DND-41 (cell line): ENCODE data around the gene PSME3IP1.

Experiments
- ATAC-seq: fragments of 200-7000 bp; cut with Tn5 transposase; 3 replicates; pipeline ENCODE4 v1.9.1; 2021; ENCODE audit warnings: low read depth; ENCODE audit not compliant: insufficient read depth
- DNase-seq: peaks from one replicate; pipeline ENCODE4 v3.0.0-alpha.2; 2020
- H2AFZ ChIP-seq: 2 replicates; pipeline ENCODE4 v1.6.0; 2012; ENCODE audit warnings: low read depth, low read length
- H3K27ac ChIP-seq: 2 replicates; pipeline ENCODE4 v1.5.1; 2012; ENCODE audit warnings: low read length, inconsistent platforms
- H3K27me3 ChIP-seq: fragments of 200-600 bp; sonication (generic); 2 replicates; pipeline ENCODE4 v1.6.0; 2012; ENCODE audit warnings: low read length, mild to moderate bottlenecking, inconsistent platforms; ENCODE audit not compliant: insufficient read depth, poor library complexity
- H3K36me3 ChIP-seq: 2 replicates; pipeline ENCODE4 v1.5.1; 2012; ENCODE audit warnings: low read length, inconsistent platforms; ENCODE audit not compliant: insufficient read depth
- H3K4me1 ChIP-seq: 2 replicates; pipeline ENCODE4 v1.5.1; 2012; ENCODE audit warnings: mild to moderate bottlenecking, low read length; ENCODE audit not compliant: insufficient read depth
- H3K4me2 ChIP-seq: 2 replicates; pipeline ENCODE4 v1.6.0; 2012; ENCODE audit warnings: mild to moderate bottlenecking, moderate library complexity, low read length, inconsistent platforms; ENCODE audit not compliant: insufficient read depth
- H3K4me3 ChIP-seq, 2 experiments: fragments of 200-600 bp in 1 of 2; shearing (Covaris generic) in 1 of 2; 2 replicates each; pipeline ENCODE4 v1.5.1; 2012 to 2016; ENCODE audit warnings: inconsistent platforms in 2 of 2, low read length in 2 of 2, mild to moderate bottlenecking in 2 of 2, low read depth in 1 of 2, moderate library complexity in 1 of 2
- H3K79me2 ChIP-seq: 2 replicates; pipeline ENCODE4 v1.6.0; 2012; ENCODE audit warnings: low read length, inconsistent platforms; ENCODE audit not compliant: insufficient read depth
- H3K9ac ChIP-seq: 2 replicates; pipeline ENCODE4 v1.6.0; 2012; ENCODE audit warnings: low read depth, mild to moderate bottlenecking, inconsistent platforms, low read length, moderate library complexity
- H3K9me3 ChIP-seq: 2 replicates; pipeline ENCODE4 v1.5.1; 2012; ENCODE audit warnings: low read length, moderate library complexity, mild to moderate bottlenecking, inconsistent platforms; ENCODE audit not compliant: insufficient read depth, severe bottlenecking
- H4K20me1 ChIP-seq: 2 replicates; pipeline ENCODE4 v1.6.0; 2012; ENCODE audit warnings: low read length; ENCODE audit not compliant: insufficient read depth
- CTCF ChIP-seq: IDR thresholded peaks from 2 replicates; pipeline ENCODE4 v1.5.1; 2012; ENCODE audit warnings: borderline replicate concordance, low read length, moderate library complexity, mild to moderate bottlenecking; ENCODE audit not compliant: poor library complexity, severe bottlenecking; ENCODE audit errors: extremely low read depth
- EZH2 ChIP-seq: IDR thresholded peaks from 3 replicates; pipeline ENCODE4 v1.6.1; 2012; ENCODE audit warnings: borderline replicate concordance, low read depth, mild to moderate bottlenecking, moderate library complexity, low read length, inconsistent platforms; ENCODE audit not compliant: severe bottlenecking

PSME3IP1 gene

GRCh38 chr16:57165483-57165882, 20.4 kb downstream of the PSME3IP1 start:
- Histone ChIP-seq H3K27me3 (no peaks in the 10 kb centered on the region), H4K20me1 (peaks cover 5% of the 10 kb centered on the region; the same call in 1 of the 2 replicates), H3K4me2 (no peak overlapping the region), H3K79me2 (no peaks in the 10 kb centered on the region), H2AFZ (no peak overlapping the region), H3K9me3 (no peaks in the 10 kb centered on the region), H3K36me3 (peaks cover 86% of the 10 kb centered on the region), H3K4me1 (no peaks in the 10 kb centered on the region), H3K9ac (no peak overlapping the region), H3K4me3 (no peak overlapping the region), H3K27ac (no peak overlapping the region)
- no peak for DNase-seq
- ATAC-seq: no peak
- TF ChIP-seq CTCF (no peak), EZH2 (no peak)

GRCh38 chr16:57163842-57164241, 22.0 kb downstream of the PSME3IP1 start:
- no peaks in the 10 kb centered on the region for H3K9me3 ChIP-seq
- no peaks in the 10 kb centered on the region for H3K27me3 ChIP-seq
- no peak for ATAC-seq
- TF ChIP-seq EZH2 (no peak), CTCF (no peak)
- peaks cover 82% of the 10 kb centered on the region for H3K36me3 ChIP-seq
- DNase-seq: no peak
- H3K4me3 ChIP-seq: no peak overlapping the region
- H2AFZ ChIP-seq: no peak overlapping the region
- no peak overlapping the region for H3K4me2 ChIP-seq
- peaks cover 5% of the 10 kb centered on the region; the same call in 1 of the 2 replicates for H4K20me1 ChIP-seq
- H3K27ac ChIP-seq: no peak overlapping the region
- no peaks in the 10 kb centered on the region for H3K79me2 ChIP-seq
- no peak overlapping the region for H3K9ac ChIP-seq
- H3K4me1 ChIP-seq: no peaks in the 10 kb centered on the region

- Histone ChIP-seq H2AFZ (no peak overlapping the region), H3K79me2 (no peaks in the 10 kb centered on the region), H3K27me3 (no peaks in the 10 kb centered on the region), H3K36me3 (peaks cover 90% of the 10 kb centered on the region), H3K27ac (no peak overlapping the region), H3K4me3 (no peak overlapping the region), H3K4me1 (no peaks in the 10 kb centered on the region), H3K9ac (no peak overlapping the region), H3K4me2 (no peak overlapping the region), H3K9me3 (no peaks in the 10 kb centered on the region), H4K20me1 (no peaks in the 10 kb centered on the region)
- no peak for ATAC-seq
- no peak for DNase-seq
- TF ChIP-seq EZH2: no peak
- TF ChIP-seq CTCF: no peak
These were observed 26.4 kb downstream of the PSME3IP1 start for GRCh38 chr16:57159447-57159846.

DNA sequence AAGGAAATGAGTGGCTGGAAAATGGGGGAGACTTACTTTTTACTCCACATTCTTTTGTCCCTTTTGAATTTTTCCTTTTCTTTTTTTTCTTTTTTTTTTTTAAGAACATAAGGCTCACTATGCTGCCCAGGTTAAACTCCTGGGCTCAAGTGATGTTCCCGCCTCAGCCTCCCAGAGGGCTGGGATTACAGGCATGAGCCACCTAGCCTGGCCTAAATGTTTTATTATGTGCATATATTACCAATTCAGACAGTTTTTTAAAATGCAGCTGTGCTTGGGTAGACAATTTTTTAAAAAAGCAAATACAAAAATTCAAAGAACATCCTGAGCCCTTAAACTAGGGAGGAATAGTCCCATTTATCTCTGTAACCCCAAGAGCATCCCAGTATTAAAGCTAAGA, 28.3 kb downstream of the PSME3IP1 start:
- no peak overlapping the region for H2AFZ ChIP-seq
- ATAC-seq (no peak), DNase-seq (no peak)
- no peaks in the 10 kb centered on the region for H3K4me1 ChIP-seq
- no peak overlapping the region for H3K27ac ChIP-seq
- H3K27me3 ChIP-seq: no peaks in the 10 kb centered on the region
- H3K9me3 ChIP-seq: no peaks in the 10 kb centered on the region
- TF ChIP-seq EZH2 (no peak), CTCF (no peak)
- H3K36me3 ChIP-seq: peaks cover 91% of the 10 kb centered on the region
- H3K9ac ChIP-seq: no peak overlapping the region
- no peaks in the 10 kb centered on the region for H3K79me2 ChIP-seq
- H4K20me1 ChIP-seq: no peaks in the 10 kb centered on the region
- no peak overlapping the region for H3K4me2 ChIP-seq
- H3K4me3 ChIP-seq: no peak overlapping the region
